B cell (primary cell): ENCODE measurements around the gene ACBD3. TPM values are rescaled to one million over a fixed set of nuclear protein-coding genes. Genes with fewer than 3 reads are reported as not detected.

Experiments used
- ATAC-seq: fragments of 200-7000 bp; cut with Tn5 transposase; one replicate; pipeline ENCODE4 v1.10.0; 2021; ENCODE audit warnings: low read depth, mild to moderate bottlenecking, moderate number of reproducible peaks, moderate library complexity
- CTCF ChIA-PET: fragments of 350-600 bp; sonication (Branson Sonifier 250); formaldehyde crosslinking; loops from one replicate; lab custom pipeline; 2021; ENCODE audit warnings: antibody characterized with exemption, inconsistent platforms; lab: Charles Lee
- POLR2A ChIA-PET: fragments of 350-600 bp; sonication (Branson Sonifier 250); formaldehyde crosslinking; loops from one replicate; lab custom pipeline; 2021; ENCODE audit warnings: antibody characterized with exemption; lab: Charles Lee
- DNase-seq: peaks from one replicate; pipeline ENCODE4 v3.0.0; 2013
- H2AFZ ChIP-seq: 2 replicates; pipeline ENCODE4 v1.6.1; 2012; ENCODE audit warnings: mild to moderate bottlenecking, low read depth, low read length; ENCODE audit not compliant: insufficient read depth, poor library complexity, severe bottlenecking
- H3K27ac ChIP-seq, 2 donors: 1 replicate in 1 of 2; 2 replicates in 1 of 2; pipeline ENCODE4 v1.5.1; 2012 to 2013; ENCODE audit warnings: low read length in 2 of 2, mild to moderate bottlenecking in 2 of 2, moderate library complexity in 1 of 2
- H3K27me3 ChIP-seq, 4 experiments: fragments of 200-600 bp in 1 of 4; sonication (generic) in 1 of 4; replicated peaks in 1 of 4; 1 replicate in 2 of 4; 2 replicates in 2 of 4; pipeline versions ENCODE4 v1.6.1 to v1.7.0; 2013 to 2016; ENCODE audit warnings: low read length in 3 of 4, mild to moderate bottlenecking in 2 of 4, mixed read lengths in 1 of 4, moderate library complexity in 1 of 4; ENCODE audit not compliant: insufficient read depth in 4 of 4, control insufficient read depth in 3 of 4; ENCODE audit errors: control extremely low read depth in 1 of 4
- H3K36me3 ChIP-seq, 2 experiments: replicated peaks in 1 of 2; 1 replicate in 1 of 2; 2 replicates in 1 of 2; pipeline versions ENCODE4 v1.6.1 to v1.7.1; 2013; ENCODE audit warnings: low read length in 1 of 2; ENCODE audit not compliant: insufficient read depth in 2 of 2, control insufficient read depth in 1 of 2; ENCODE audit errors: control extremely low read depth in 1 of 2, extremely low read depth in 1 of 2
- H3K4me1 ChIP-seq, 2 donors: fragments of 200-600 bp in 1 of 2; sonication (generic) in 1 of 2; 1 replicate in 1 of 2; 2 replicates in 1 of 2; pipeline versions ENCODE4 v1.5.1 to v1.6.1; 2013 to 2017; ENCODE audit warnings: low read length in 2 of 2; ENCODE audit not compliant: control insufficient read depth in 2 of 2, insufficient read depth in 2 of 2
- H3K4me2 ChIP-seq: replicated peaks from 2 replicates; pipeline ENCODE3; 2012; ENCODE audit warnings: mild to moderate bottlenecking, low read depth, low read length; ENCODE audit not compliant: poor library complexity, severe bottlenecking
- H3K4me3 ChIP-seq, 5 experiments: fragments of 200-600 bp in 1 of 5; sonication (generic) in 1 of 5; 1 replicate in 3 of 5; 2 replicates in 2 of 5; pipeline versions ENCODE4 v1.5.1 to v1.7.0; 2011 to 2016; ENCODE audit warnings: low read length in 4 of 5, mild to moderate bottlenecking in 4 of 5, low read depth in 2 of 5, control low read depth in 1 of 5, moderate library complexity in 1 of 5; ENCODE audit not compliant: insufficient read depth in 1 of 5; ENCODE audit errors: control extremely low read depth in 1 of 5, extremely low read depth in 1 of 5
- H3K79me2 ChIP-seq: fragments of 200-600 bp; sonication (generic); one replicate; pipeline ENCODE4 v1.6.0; 2016; ENCODE audit warnings: low read length; ENCODE audit not compliant: control insufficient read depth, insufficient read depth
- H3K9ac ChIP-seq: fragments of 200-600 bp; sonication (generic); 2 replicates; pipeline ENCODE4 v1.6.1; 2017; ENCODE audit warnings: mild to moderate bottlenecking, low read length, moderate library complexity
- H3K9me3 ChIP-seq, 3 donors: one replicate each; pipeline versions ENCODE4 v1.6.1 to v1.7.1; 2013; ENCODE audit warnings: low read length in 2 of 3; ENCODE audit not compliant: control insufficient read depth in 2 of 3, insufficient read depth in 1 of 3; ENCODE audit errors: control extremely low read depth in 1 of 3
- H4K20me1 ChIP-seq: 2 replicates; pipeline ENCODE4 v1.6.0; 2012; ENCODE audit warnings: mild to moderate bottlenecking, low read length; ENCODE audit not compliant: insufficient read depth, control insufficient read depth, poor library complexity, severe bottlenecking
- H3K27ac Mint-ChIP-seq: one replicate; pipeline ENCODE4 v1.8.0; 2021; ENCODE audit warnings: mixed read lengths
- H3K27me3 Mint-ChIP-seq: one replicate; pipeline ENCODE4 v1.8.0; 2021; ENCODE audit warnings: mixed read lengths
- H3K4me1 Mint-ChIP-seq: one replicate; pipeline ENCODE4 v1.8.0; 2021; ENCODE audit warnings: mixed read lengths
- H3K4me3 Mint-ChIP-seq: one replicate; pipeline ENCODE4 v1.8.0; 2021; ENCODE audit warnings: mixed read lengths
- H3K9me3 Mint-ChIP-seq: one replicate; pipeline ENCODE4 v1.8.0; 2022; ENCODE audit warnings: mixed read lengths; ENCODE audit not compliant: insufficient read depth
- EZH2 ChIP-seq: IDR thresholded peaks from 2 replicates; pipeline ENCODE4 v1.6.1; 2012; ENCODE audit warnings: borderline replicate concordance, low read depth, mild to moderate bottlenecking, moderate library complexity, low read length; ENCODE audit not compliant: insufficient read depth, poor library complexity, severe bottlenecking
- WGBS: methylation state at CpG from one replicate; pipeline ENCODE4 v1.1.5; 2013; ENCODE audit warnings: missing lambda C conversion rate; ENCODE audit not compliant: insufficient coverage; 5-methylcytosine and 5-hydroxymethylcytosine counted together
- intact Hi-C: fragments of 100-400 bp; cut with micrococcal nuclease; formaldehyde crosslinking; loops from one replicate; pipeline ENCODE4 v1.10.0; 2022
- polyA plus RNA-seq: library from polyadenylated mRNA; depleted of rRNA; stranded (reverse); fragments of >200 nt; gene quantifications from 2 replicates; pipeline ENCODE4 v1.2.3, GENCODE V29; 2012
- total RNA-seq, 2 donors: library from RNA; stranded (reverse); fragments of 120-200 nt in 1 of 2; gene quantifications; 1 replicate in 1 of 2; 2 replicates in 1 of 2; pipeline versions ENCODE4 v1.2.3 to v1.2.4, GENCODE V29; 2013 to 2022
- TF ChIP-seq, protein P1 (sequence below): fragments of 200-600 bp; IDR thresholded peaks from one replicate; pipeline ENCODE4 v1.8.0; 2022; ENCODE audit warnings: antibody characterized with exemption, mild to moderate bottlenecking

The ACBD3 gene
- total and polyA plus RNA-seq, 2 donors (not counting 1 experiment from before 2014, with no cell fraction given), result 16.2 to 60.6 TPM

- WGBS, result under 1% methylated on average over 103 of the region's 104 CpGs
- H3K4me3 ChIP-seq, result peak overlapping the region in 4 of 5 experiments; percentile 59 to 74 (median 62)
- H3K9me3 ChIP-seq, result no peaks in the 10 kb centered on the region
- intact Hi-C loops, result loop anchor here (1.0 to 5.0 kb wide), 9 partner anchors 11 to 693 kb away; partner anchors contain the start of genes ACBD3, LBR, SDE2 and STUM
- no peaks in the 10 kb centered on the region for H3K27me3 ChIP-seq
- H2AFZ ChIP-seq, result peak overlapping the region; percentile 69
- DNase-seq (peak; percentile 94), ATAC-seq (peak; percentile 72)
- TF ChIP-seq, protein P1, sequence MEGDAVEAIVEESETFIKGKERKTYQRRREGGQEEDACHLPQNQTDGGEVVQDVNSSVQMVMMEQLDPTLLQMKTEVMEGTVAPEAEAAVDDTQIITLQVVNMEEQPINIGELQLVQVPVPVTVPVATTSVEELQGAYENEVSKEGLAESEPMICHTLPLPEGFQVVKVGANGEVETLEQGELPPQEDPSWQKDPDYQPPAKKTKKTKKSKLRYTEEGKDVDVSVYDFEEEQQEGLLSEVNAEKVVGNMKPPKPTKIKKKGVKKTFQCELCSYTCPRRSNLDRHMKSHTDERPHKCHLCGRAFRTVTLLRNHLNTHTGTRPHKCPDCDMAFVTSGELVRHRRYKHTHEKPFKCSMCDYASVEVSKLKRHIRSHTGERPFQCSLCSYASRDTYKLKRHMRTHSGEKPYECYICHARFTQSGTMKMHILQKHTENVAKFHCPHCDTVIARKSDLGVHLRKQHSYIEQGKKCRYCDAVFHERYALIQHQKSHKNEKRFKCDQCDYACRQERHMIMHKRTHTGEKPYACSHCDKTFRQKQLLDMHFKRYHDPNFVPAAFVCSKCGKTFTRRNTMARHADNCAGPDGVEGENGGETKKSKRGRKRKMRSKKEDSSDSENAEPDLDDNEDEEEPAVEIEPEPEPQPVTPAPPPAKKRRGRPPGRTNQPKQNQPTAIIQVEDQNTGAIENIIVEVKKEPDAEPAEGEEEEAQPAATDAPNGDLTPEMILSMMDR, result peak; percentile 79
- no peak for TF ChIP-seq EZH2
- POLR2A ChIA-PET, result interaction anchor here (0.6 to 3.0 kb wide), 14 partner anchors 11 to 286 kb away, joined by 3 to 47 read pairs (median 8); partner anchors contain the start of genes H3-3A, PARP1 and SDE2
- H3K27me3 Mint-ChIP-seq, result no peaks in the 10 kb centered on the region
- peak overlapping the region; percentile 90 for H3K4me3 Mint-ChIP-seq
- H3K27ac Mint-ChIP-seq, result peak overlapping the region; percentile 99
- peaks cover 12% of the 10 kb centered on the region for H3K79me2 ChIP-seq
- peaks cover 76% of the 10 kb centered on the region for H3K4me1 Mint-ChIP-seq
- no peaks in the 10 kb centered on the region for H3K36me3 ChIP-seq
- H3K27ac ChIP-seq, result peak overlapping the region; percentile 96 to 97
- no peaks in the 10 kb centered on the region for H4K20me1 ChIP-seq
- no peaks in the 10 kb centered on the region for H3K9me3 Mint-ChIP-seq
- H3K4me1 ChIP-seq, result peaks cover 68 to 75% of the 10 kb centered on the region in 2 donors
- H3K4me2 ChIP-seq, result peak overlapping the region; percentile 78
- peak overlapping the region; percentile 68 for H3K9ac ChIP-seq
- CTCF ChIA-PET, result interaction anchor here (1.0 to 7.1 kb wide), 12 partner anchors 12 to 303 kb away, joined by 3 to 402 read pairs (median 57); partner anchors contain the start of gene SDE2
Measured at GRCh38 chr1:226121587-226122400, 64.7 kb downstream of the ACBD3 start.
